ENCODE results near the gene STS.

- TF ChIP-seq CTCF (IDR thresholded peaks at IDR 0.05; ENCODE audit: borderline replicate concordance, extremely low read depth, low read length, poor library complexity, severe bottlenecking), result no peak
- TF ChIP-seq EZH2 (IDR thresholded peaks at IDR 0.05; ENCODE audit: borderline replicate concordance, low read depth, low read length, severe bottlenecking), result no peak
Measured at GRCh38 chrX:7163146-7163677, 15.7 kb downstream of the STS start.

Measured in DND-41 (cell line).